NB4 (cell line): ENCODE results near the gene TENM4.

ENCODE experiments used
- DNase-seq: peaks from one replicate; pipeline ENCODE4 v3.0.0; 2010; ENCODE audit warnings: low read depth
- H3K4me3 ChIP-seq: one replicate; pipeline ENCODE4 v1.5.1; 2011; ENCODE audit warnings: mild to moderate bottlenecking, low read depth, low read length, moderate library complexity
- MYC ChIP-seq: IDR thresholded peaks from 2 replicates; pipeline ENCODE4 v1.6.1; 2011; ENCODE audit warnings: low read depth, low read length
- POLR2A ChIP-seq: IDR thresholded peaks from 2 replicates; pipeline ENCODE4 v1.6.1; 2011; ENCODE audit warnings: mild to moderate bottlenecking; ENCODE audit not compliant: insufficient read length; ENCODE audit errors: extremely low read depth
- TF ChIP-seq, protein P1 (sequence below): IDR thresholded peaks from one replicate; pipeline ENCODE4 v1.5.1; 2012; ENCODE audit warnings: low read depth, low read length
- TF ChIP-seq, protein P2 (sequence below): IDR thresholded peaks from 2 replicates; pipeline ENCODE4 v1.6.1; 2011; ENCODE audit warnings: low read depth, low read length

TENM4 gene

GRCh38 chr11:79052544-79052943 is 388.3 kb downstream of the TENM4 start:
- H3K4me3 ChIP-seq, result no peak overlapping the region
- TF ChIP-seq POLR2A, result no peak
- TF ChIP-seq MYC, result no peak
- TF ChIP-seq, protein P1, sequence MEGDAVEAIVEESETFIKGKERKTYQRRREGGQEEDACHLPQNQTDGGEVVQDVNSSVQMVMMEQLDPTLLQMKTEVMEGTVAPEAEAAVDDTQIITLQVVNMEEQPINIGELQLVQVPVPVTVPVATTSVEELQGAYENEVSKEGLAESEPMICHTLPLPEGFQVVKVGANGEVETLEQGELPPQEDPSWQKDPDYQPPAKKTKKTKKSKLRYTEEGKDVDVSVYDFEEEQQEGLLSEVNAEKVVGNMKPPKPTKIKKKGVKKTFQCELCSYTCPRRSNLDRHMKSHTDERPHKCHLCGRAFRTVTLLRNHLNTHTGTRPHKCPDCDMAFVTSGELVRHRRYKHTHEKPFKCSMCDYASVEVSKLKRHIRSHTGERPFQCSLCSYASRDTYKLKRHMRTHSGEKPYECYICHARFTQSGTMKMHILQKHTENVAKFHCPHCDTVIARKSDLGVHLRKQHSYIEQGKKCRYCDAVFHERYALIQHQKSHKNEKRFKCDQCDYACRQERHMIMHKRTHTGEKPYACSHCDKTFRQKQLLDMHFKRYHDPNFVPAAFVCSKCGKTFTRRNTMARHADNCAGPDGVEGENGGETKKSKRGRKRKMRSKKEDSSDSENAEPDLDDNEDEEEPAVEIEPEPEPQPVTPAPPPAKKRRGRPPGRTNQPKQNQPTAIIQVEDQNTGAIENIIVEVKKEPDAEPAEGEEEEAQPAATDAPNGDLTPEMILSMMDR, result peak; percentile 18
- TF ChIP-seq, protein P2, sequence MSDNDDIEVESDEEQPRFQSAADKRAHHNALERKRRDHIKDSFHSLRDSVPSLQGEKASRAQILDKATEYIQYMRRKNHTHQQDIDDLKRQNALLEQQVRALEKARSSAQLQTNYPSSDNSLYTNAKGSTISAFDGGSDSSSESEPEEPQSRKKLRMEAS, result no peak
- DNase-seq, result peak; percentile 8

DNA sequence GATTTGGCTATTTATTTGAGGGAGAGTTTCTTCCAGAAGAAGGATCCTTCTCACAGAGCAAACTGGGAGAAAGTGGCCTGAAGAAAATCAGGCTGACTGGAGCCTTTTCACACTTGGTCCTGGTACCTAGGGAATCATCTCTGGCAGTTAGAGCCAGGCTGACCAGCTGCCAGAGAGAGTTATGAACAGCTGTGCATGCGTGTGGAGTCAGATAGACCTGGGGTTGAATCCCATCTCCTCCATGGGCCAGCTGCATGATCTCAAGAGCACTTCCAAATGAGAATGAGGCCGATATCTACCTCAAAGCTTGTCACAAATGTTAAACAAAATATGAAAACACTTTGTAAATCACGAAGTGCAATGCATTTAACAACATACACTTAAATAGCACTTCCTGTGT is 390.0 kb downstream of the TENM4 start:
- TF ChIP-seq POLR2A, result no peak
- no peak for DNase-seq
- H3K4me3 ChIP-seq, result no peak overlapping the region

GRCh38 chr11:79049741-79050179 is 391.1 kb downstream of the TENM4 start:
- DNase-seq, result no peak
- H3K4me3 ChIP-seq, result no peak overlapping the region
- TF ChIP-seq MYC, result no peak
- TF ChIP-seq, protein P2, result no peak
- no peak for TF ChIP-seq POLR2A
- TF ChIP-seq, protein P1, result no peak

DNA sequence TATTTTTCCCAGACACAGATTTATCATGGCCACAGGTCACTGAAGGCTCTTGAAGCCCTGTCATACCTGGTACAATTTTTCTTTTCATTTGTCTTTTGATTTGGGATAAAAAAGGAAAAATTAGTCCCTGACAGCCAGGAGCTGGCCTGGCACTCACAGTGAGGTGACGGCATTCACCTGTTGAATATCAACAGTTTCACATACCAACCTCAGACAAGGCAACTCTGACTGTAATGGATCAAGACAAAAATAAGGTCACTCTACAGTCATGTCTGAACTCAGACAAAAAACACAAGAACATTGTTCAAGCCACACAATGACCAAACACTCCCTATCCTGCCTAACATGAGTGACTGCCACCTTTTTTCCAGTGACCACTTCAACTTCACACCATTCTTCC is 392.9 kb downstream of the TENM4 start:
- no peak for DNase-seq
- H3K4me3 ChIP-seq, result no peak overlapping the region
- TF ChIP-seq POLR2A (no peak), MYC (no peak)
- TF ChIP-seq, protein P2, result no peak
- TF ChIP-seq, protein P1, result no peak

DNA sequence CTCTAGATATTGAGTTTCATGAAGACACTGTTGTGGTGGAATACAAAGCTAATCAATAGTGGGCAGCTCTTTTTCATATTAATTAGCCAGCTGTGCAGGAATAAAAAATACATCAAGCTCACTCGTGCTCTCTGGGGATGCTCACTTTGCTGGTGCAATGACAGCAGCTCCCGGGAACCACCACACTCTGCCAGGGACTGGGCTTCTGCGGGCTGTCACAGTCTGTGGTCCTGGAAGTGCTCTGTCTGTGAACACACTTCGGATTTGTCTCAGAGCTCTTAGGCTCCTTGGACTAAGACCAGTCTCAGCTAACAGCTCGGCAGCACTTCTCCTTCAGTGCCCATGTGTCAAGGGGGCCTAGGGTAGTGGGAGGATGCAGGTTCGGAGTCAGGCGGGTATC is 393.5 kb downstream of the TENM4 start:
- TF ChIP-seq, protein P1, result no peak
- TF ChIP-seq, protein P2, result no peak
- TF ChIP-seq MYC (no peak), POLR2A (no peak)
- no peak overlapping the region for H3K4me3 ChIP-seq
- DNase-seq, result no peak

GRCh38 chr11:79046366-79046765 is 394.5 kb downstream of the TENM4 start:
- H3K4me3 ChIP-seq, result no peak overlapping the region
- no peak for DNase-seq
- TF ChIP-seq POLR2A, result no peak
- TF ChIP-seq, protein P2, result no peak
- TF ChIP-seq, protein P1, result no peak
- TF ChIP-seq MYC, result no peak
